Suprapubic skin (tissue), 3 donors: ENCODE data around the gene BLTP2.

ENCODE experiments used
- POLR2AphosphoS5 ChIP-seq, 3 donors: sonication (generic); formaldehyde crosslinking; IDR thresholded peaks; one replicate each; pipeline ENCODE4 v1.6.1; 2017; ENCODE audit warnings: antibody characterized with exemption in 3 of 3
- TF ChIP-seq, protein P1 (sequence below), 2 donors: fragments of 200-600 bp in 1 of 2; fragments of 450-650 bp in 1 of 2; sonication (generic) in 1 of 2; IDR thresholded peaks; one replicate each; pipeline ENCODE4 v1.5.1; 2016 to 2019; ENCODE audit warnings: antibody characterized with exemption in 2 of 2, mild to moderate bottlenecking in 1 of 2, moderate library complexity in 1 of 2

DNA sequence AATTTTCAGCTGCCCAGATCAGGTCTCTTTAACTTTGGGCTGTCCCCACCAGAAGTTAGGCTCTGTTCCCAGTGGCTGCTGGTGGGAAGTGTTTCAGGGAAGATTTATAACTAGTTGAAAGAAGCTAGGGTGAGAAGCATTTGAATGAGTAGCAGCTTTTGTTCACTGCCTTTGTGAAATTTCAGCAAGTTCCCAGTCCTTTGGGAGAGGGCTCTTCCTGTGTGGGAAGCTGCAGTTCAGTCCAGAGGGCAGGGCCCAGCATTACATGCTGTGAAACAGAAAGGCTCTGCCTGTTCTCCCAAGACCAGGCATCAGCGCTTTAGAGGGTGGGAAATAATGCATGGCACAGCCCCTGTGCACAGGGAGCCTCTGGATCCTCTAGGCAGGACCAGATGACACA is 48.9 kb upstream of the BLTP2 start:
- TF ChIP-seq, protein P1, sequence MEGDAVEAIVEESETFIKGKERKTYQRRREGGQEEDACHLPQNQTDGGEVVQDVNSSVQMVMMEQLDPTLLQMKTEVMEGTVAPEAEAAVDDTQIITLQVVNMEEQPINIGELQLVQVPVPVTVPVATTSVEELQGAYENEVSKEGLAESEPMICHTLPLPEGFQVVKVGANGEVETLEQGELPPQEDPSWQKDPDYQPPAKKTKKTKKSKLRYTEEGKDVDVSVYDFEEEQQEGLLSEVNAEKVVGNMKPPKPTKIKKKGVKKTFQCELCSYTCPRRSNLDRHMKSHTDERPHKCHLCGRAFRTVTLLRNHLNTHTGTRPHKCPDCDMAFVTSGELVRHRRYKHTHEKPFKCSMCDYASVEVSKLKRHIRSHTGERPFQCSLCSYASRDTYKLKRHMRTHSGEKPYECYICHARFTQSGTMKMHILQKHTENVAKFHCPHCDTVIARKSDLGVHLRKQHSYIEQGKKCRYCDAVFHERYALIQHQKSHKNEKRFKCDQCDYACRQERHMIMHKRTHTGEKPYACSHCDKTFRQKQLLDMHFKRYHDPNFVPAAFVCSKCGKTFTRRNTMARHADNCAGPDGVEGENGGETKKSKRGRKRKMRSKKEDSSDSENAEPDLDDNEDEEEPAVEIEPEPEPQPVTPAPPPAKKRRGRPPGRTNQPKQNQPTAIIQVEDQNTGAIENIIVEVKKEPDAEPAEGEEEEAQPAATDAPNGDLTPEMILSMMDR (IDR thresholded peaks at IDR 0.05), result no peak
- TF ChIP-seq POLR2AphosphoS5 (IDR thresholded peaks at IDR 0.05), result no peak
